ENCODE results near the gene OSBPL5.

The OSBPL5 gene

DNA sequence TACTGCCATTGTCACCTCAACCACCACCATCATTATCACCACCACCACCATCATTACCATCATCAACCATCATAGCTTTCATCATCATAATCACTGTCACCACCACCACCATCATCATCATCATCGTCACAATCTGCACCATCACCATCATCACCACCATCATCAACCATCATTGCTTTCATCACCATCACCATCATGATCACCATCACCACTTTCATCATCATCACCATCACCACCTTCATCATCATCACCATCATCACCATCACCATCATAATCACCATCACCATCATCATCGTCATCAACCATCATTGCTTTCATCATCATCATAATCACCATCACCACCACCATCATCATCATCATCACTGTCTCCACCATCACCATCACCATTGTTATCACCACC, 8.7 kb upstream of the OSBPL5 start:
- H3K36me3 ChIP-seq (ENCODE audit: control insufficient read depth in 1 of 2, insufficient read depth in 2 of 2, low read depth in 1 of 2, low read length in 2 of 2): no peaks in the 10 kb centered on the region
- no peak overlapping the region for H3K4ac ChIP-seq (ENCODE audit: low read depth in 1 of 2, low read length in 2 of 2)
- no peaks in the 10 kb centered on the region for H3K79me1 ChIP-seq (replicated peaks; ENCODE audit: low read length, poor library complexity, severe bottlenecking)
- peaks cover 0 to 21% of the 10 kb centered on the region in 2 experiments for H3K27me3 ChIP-seq (ENCODE audit: control insufficient read depth in 1 of 2, insufficient read depth in 1 of 2, low read length in 2 of 2)
- H3K4me3 ChIP-seq (ENCODE audit: insufficient read depth in 1 of 2, low read depth in 1 of 2, low read length in 2 of 2): no peak overlapping the region
- H2AFZ ChIP-seq (ENCODE audit: low read depth, low read length): no peak overlapping the region
- no peak overlapping the region for H3K4me2 ChIP-seq (ENCODE audit: low read length, poor library complexity, severe bottlenecking)
- H3K18ac ChIP-seq (ENCODE audit: low read depth in 1 of 2, low read length in 2 of 2): no peak overlapping the region
- no peak for DNase-seq
- H4K91ac ChIP-seq (ENCODE audit: low read length): no peak overlapping the region
- H3K14ac ChIP-seq (ENCODE audit: low read length in 2 of 2): no peak overlapping the region
- H4K8ac ChIP-seq (ENCODE audit: low read length): no peak overlapping the region
- no peak overlapping the region for H2BK120ac ChIP-seq (ENCODE audit: low read depth, low read length)
- H2AK5ac ChIP-seq (ENCODE audit: low read length, severe bottlenecking): no peak overlapping the region
- no peak overlapping the region for H3K27ac ChIP-seq (ENCODE audit: low read length, poor library complexity, severe bottlenecking)
- H3K9me3 ChIP-seq (ENCODE audit: control insufficient read depth, low read length): peaks cover 21% of the 10 kb centered on the region
- WGBS: 83% methylated on average over 2 of the region's 2 CpGs
- H2BK5ac ChIP-seq (ENCODE audit: low read depth, low read length, poor library complexity, severe bottlenecking): no peak overlapping the region
- H2BK15ac ChIP-seq (ENCODE audit: low read depth, poor library complexity, severe bottlenecking): no peak overlapping the region
- H3K9ac ChIP-seq (ENCODE audit: low read length): no peak overlapping the region
- H2BK12ac ChIP-seq (ENCODE audit: low read length in 2 of 2): no peak overlapping the region
- H3K4me1 ChIP-seq (ENCODE audit: control insufficient read depth, insufficient read depth, low read depth, low read length): peaks cover 17% of the 10 kb centered on the region
- no peak overlapping the region for H3K23ac ChIP-seq (ENCODE audit: low read length in 2 of 2)

DNA sequence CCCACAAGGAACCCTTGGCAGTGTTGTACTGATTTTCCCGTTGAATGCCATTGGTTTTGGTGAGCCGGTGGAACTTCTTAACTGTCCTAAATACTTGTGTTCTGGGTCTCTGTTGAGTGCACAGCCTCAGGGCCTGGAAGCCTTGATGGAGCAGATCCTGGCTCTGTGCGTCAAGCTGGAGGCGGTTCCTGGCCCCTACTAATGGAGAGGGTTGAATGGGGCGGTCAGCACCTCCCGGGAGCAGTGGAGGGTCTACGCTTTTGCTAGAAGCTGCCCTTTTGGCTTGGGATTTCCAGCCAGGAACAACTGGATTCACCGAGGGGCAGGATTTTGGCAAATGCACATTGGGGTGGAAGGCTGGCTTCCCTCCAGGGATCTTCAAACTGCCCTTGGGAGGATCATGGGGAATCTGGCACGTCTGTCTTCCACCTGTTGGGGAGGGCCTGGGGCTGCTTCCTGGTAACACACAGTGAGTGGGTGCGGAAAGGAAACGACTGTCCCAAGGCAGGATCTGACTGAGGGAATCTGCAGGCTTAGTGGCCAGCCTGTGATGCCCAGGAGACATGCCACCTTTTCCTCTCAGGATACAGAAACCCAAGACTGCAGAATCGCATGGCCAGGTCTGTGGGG, 6.9 kb upstream of the OSBPL5 start:
- WGBS: 90% methylated on average over 12 of the region's 12 CpGs

DNA sequence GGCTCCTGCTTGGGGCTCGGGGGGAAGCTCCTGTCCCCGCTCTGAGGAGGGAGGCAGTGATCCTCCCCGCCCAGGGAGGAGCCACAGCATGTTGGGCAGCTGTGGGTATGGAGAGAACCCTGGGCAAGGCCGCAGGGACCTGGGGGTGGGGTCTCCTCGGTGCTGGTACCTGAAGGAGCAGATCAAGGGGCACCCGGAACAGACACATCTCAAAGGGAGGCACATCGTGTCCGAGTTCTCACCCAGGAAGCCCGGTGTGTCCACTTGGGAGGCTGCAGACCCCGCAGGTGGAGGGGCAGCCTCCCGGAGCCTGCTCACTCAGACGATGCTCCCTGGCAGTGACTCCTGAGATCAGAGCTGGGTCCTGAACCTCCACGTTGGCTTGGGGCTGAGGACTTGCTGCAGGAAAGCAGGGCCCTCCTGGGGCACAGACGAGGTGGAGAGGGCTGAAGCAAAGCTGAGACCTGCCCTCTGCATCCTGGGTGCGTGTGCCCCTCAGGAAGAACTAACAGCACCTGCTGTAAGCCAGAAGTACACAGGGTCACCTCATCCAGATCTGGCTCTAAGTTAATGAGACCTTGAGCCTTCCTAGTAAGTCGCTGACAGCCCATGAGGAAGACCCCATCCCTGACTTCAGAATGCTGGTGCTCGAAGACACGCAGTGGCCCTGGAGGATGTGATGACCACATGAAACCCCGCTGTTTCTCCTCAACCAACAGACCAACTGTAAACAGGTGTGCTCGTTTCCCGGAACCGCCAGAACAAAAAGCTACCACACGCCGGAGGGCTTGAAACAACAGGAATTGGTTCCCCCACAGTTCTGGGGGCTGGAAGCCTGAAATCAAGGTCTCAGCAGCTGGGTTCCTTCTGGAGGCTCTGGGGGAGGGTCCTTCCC, 5.9 kb upstream of the OSBPL5 start:
- H3K27ac ChIP-seq (ENCODE audit: low read length, poor library complexity, severe bottlenecking): no peak overlapping the region
- H3K36me3 ChIP-seq (ENCODE audit: control insufficient read depth in 1 of 2, insufficient read depth in 2 of 2, low read depth in 1 of 2, low read length in 2 of 2): no peaks in the 10 kb centered on the region
- no peak overlapping the region for H3K9ac ChIP-seq (ENCODE audit: low read length)
- H3K79me1 ChIP-seq (replicated peaks; ENCODE audit: low read length, poor library complexity, severe bottlenecking): no peaks in the 10 kb centered on the region
- no peak overlapping the region for H3K14ac ChIP-seq (ENCODE audit: low read length in 2 of 2)
- no peak overlapping the region for H3K4me2 ChIP-seq (ENCODE audit: low read length, poor library complexity, severe bottlenecking)
- H3K9me3 ChIP-seq (ENCODE audit: control insufficient read depth, low read length): peaks cover 6% of the 10 kb centered on the region
- H2BK120ac ChIP-seq (ENCODE audit: low read depth, low read length): no peak overlapping the region
- H3K4me3 ChIP-seq (ENCODE audit: insufficient read depth in 1 of 2, low read depth in 1 of 2, low read length in 2 of 2): no peak overlapping the region
- H2BK5ac ChIP-seq (ENCODE audit: low read depth, low read length, poor library complexity, severe bottlenecking): no peak overlapping the region
- no peak overlapping the region for H3K4ac ChIP-seq (ENCODE audit: low read depth in 1 of 2, low read length in 2 of 2)
- H3K18ac ChIP-seq (ENCODE audit: low read depth in 1 of 2, low read length in 2 of 2): no peak overlapping the region
- no peak for DNase-seq
- H4K8ac ChIP-seq (ENCODE audit: low read length): no peak overlapping the region
- no peak overlapping the region for H3K23ac ChIP-seq (ENCODE audit: low read length in 2 of 2)
- H2BK12ac ChIP-seq (ENCODE audit: low read length in 2 of 2): no peak overlapping the region
- H2AK5ac ChIP-seq (ENCODE audit: low read length, severe bottlenecking): no peak overlapping the region
- H2AFZ ChIP-seq (ENCODE audit: low read depth, low read length): no peak overlapping the region
- WGBS: 86% methylated on average over 24 of the region's 24 CpGs
- peaks cover 4 to 37% of the 10 kb centered on the region in 2 experiments for H3K27me3 ChIP-seq (ENCODE audit: control insufficient read depth in 1 of 2, insufficient read depth in 1 of 2, low read length in 2 of 2)
- H2BK15ac ChIP-seq (ENCODE audit: low read depth, poor library complexity, severe bottlenecking): peak overlapping the region; percentile 7
- H4K91ac ChIP-seq (ENCODE audit: low read length): no peak overlapping the region
- H3K4me1 ChIP-seq (ENCODE audit: control insufficient read depth, insufficient read depth, low read depth, low read length): peaks cover 21% of the 10 kb centered on the region

More for the DNA sequence above, 6.9 kb upstream of the OSBPL5 start:
- no peak overlapping the region for H3K4me2 ChIP-seq (ENCODE audit: low read length, poor library complexity, severe bottlenecking)
- no peak overlapping the region for H2AK5ac ChIP-seq (ENCODE audit: low read length, severe bottlenecking)
- H3K18ac ChIP-seq (ENCODE audit: low read depth in 1 of 2, low read length in 2 of 2): no peak overlapping the region
- no peak for DNase-seq
- peaks cover 0 to 32% of the 10 kb centered on the region in 2 experiments for H3K27me3 ChIP-seq (ENCODE audit: control insufficient read depth in 1 of 2, insufficient read depth in 1 of 2, low read length in 2 of 2)
- no peak overlapping the region for H3K4ac ChIP-seq (ENCODE audit: low read depth in 1 of 2, low read length in 2 of 2)
- H3K9me3 ChIP-seq (ENCODE audit: control insufficient read depth, low read length): peaks cover 16% of the 10 kb centered on the region
- H3K36me3 ChIP-seq (ENCODE audit: control insufficient read depth in 1 of 2, insufficient read depth in 2 of 2, low read depth in 1 of 2, low read length in 2 of 2): no peaks in the 10 kb centered on the region
- H2BK5ac ChIP-seq (ENCODE audit: low read depth, low read length, poor library complexity, severe bottlenecking): no peak overlapping the region
- H3K27ac ChIP-seq (ENCODE audit: low read length, poor library complexity, severe bottlenecking): no peak overlapping the region
- H4K91ac ChIP-seq (ENCODE audit: low read length): no peak overlapping the region
- no peak overlapping the region for H4K8ac ChIP-seq (ENCODE audit: low read length)
- no peaks in the 10 kb centered on the region for H3K79me1 ChIP-seq (replicated peaks; ENCODE audit: low read length, poor library complexity, severe bottlenecking)
- H2BK15ac ChIP-seq (ENCODE audit: low read depth, poor library complexity, severe bottlenecking): no peak overlapping the region
- H2BK120ac ChIP-seq (ENCODE audit: low read depth, low read length): no peak overlapping the region
- H3K4me3 ChIP-seq (ENCODE audit: insufficient read depth in 1 of 2, low read depth in 1 of 2, low read length in 2 of 2): no peak overlapping the region
- H2AFZ ChIP-seq (ENCODE audit: low read depth, low read length): no peak overlapping the region
- no peak overlapping the region for H2BK12ac ChIP-seq (ENCODE audit: low read length in 2 of 2)
- no peak overlapping the region for H3K23ac ChIP-seq (ENCODE audit: low read length in 2 of 2)
- peaks cover 17% of the 10 kb centered on the region for H3K4me1 ChIP-seq (ENCODE audit: control insufficient read depth, insufficient read depth, low read depth, low read length)
- H3K9ac ChIP-seq (ENCODE audit: low read length): no peak overlapping the region
- H3K14ac ChIP-seq (ENCODE audit: low read length in 2 of 2): no peak overlapping the region

DNA sequence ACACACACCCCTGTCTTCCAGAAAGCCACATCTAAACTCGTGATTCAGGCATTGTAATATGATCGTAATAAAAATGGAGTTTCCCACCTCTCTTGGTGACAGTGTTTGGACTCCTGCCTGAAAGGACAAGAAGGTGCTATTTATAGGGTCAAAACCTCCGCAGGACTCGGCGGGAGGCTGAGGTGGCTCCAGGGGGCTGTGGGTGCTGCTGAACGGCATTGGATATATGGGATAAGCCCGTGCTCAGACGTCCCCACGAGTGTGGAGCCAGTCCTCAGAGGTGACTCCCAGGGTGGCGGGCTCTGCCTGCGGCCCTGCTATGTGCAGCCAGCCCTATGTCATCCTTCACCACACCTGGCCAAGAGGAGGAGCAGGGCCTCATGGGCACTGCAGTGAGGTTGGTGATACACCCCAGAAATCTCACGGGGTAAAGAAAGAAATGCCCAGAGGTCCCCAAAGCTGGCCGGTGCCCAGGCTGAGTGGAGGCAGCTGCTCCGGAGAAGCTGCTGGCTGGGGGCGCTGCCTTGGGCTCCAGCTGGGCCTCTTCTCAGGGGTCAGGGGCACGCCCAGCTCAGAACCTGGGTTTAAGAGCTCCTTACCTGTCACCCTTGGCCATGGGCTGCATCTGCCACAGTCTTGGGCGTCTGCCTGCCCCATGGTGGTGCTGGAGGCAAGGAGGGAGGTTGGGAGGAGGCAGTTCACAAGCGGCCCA, 5.1 kb upstream of the OSBPL5 start:
- H2AFZ ChIP-seq (ENCODE audit: low read depth, low read length): no peak overlapping the region
- H3K9ac ChIP-seq (ENCODE audit: low read length): peak overlapping the region; percentile 79
- H3K27me3 ChIP-seq (ENCODE audit: control insufficient read depth in 1 of 2, insufficient read depth in 1 of 2, low read length in 2 of 2): peaks cover 4 to 39% of the 10 kb centered on the region in 2 experiments
- no peak overlapping the region for H3K14ac ChIP-seq (ENCODE audit: low read length in 2 of 2)
- H4K91ac ChIP-seq (ENCODE audit: low read length): no peak overlapping the region
- H3K18ac ChIP-seq (ENCODE audit: low read depth in 1 of 2, low read length in 2 of 2): peak overlapping the region in 1 of 2 experiments; percentile 80
- peak overlapping the region; percentile 10 to 38 for H2BK12ac ChIP-seq (ENCODE audit: low read length in 2 of 2)
- no peaks in the 10 kb centered on the region for H3K36me3 ChIP-seq (ENCODE audit: control insufficient read depth in 1 of 2, insufficient read depth in 2 of 2, low read depth in 1 of 2, low read length in 2 of 2)
- no peak overlapping the region for H2BK5ac ChIP-seq (ENCODE audit: low read depth, low read length, poor library complexity, severe bottlenecking)
- DNase-seq: no peak
- no peaks in the 10 kb centered on the region for H3K9me3 ChIP-seq (ENCODE audit: control insufficient read depth, low read length)
- H3K4ac ChIP-seq (ENCODE audit: low read depth in 1 of 2, low read length in 2 of 2): no peak overlapping the region
- WGBS: 87% methylated on average over 18 of the region's 18 CpGs
- H4K8ac ChIP-seq (ENCODE audit: low read length): no peak overlapping the region
- H3K4me3 ChIP-seq (ENCODE audit: insufficient read depth in 1 of 2, low read depth in 1 of 2, low read length in 2 of 2): peak overlapping the region in 1 of 2 experiments; percentile 77
- no peak overlapping the region for H2BK15ac ChIP-seq (ENCODE audit: low read depth, poor library complexity, severe bottlenecking)
- H3K79me1 ChIP-seq (replicated peaks; ENCODE audit: low read length, poor library complexity, severe bottlenecking): peaks cover 1% of the 10 kb centered on the region
- no peak overlapping the region for H3K27ac ChIP-seq (ENCODE audit: low read length, poor library complexity, severe bottlenecking)
- H2BK120ac ChIP-seq (ENCODE audit: low read depth, low read length): no peak overlapping the region
- peaks cover 25% of the 10 kb centered on the region for H3K4me1 ChIP-seq (ENCODE audit: control insufficient read depth, insufficient read depth, low read depth, low read length)
- H3K4me2 ChIP-seq (ENCODE audit: low read length, poor library complexity, severe bottlenecking): no peak overlapping the region
- H3K23ac ChIP-seq (ENCODE audit: low read length in 2 of 2): no peak overlapping the region
- H2AK5ac ChIP-seq (ENCODE audit: low read length, severe bottlenecking): no peak overlapping the region

Measured in mesenchymal stem cell (in vitro differentiated cells and primary cell).